Measurements from ENCODE around the gene GPR4. TPM values are rescaled to one million over a fixed set of nuclear protein-coding genes. Genes with fewer than 3 reads are reported as not detected.
"Not testable (repeated sequence)": the region's sequence is repeated elsewhere in the genome, so short reads cannot be mapped to it uniquely, and the experiment has no call there.

GPR4 gene
- total RNA-seq, 1 experiment from 2014 or later, result not detected

DNA sequence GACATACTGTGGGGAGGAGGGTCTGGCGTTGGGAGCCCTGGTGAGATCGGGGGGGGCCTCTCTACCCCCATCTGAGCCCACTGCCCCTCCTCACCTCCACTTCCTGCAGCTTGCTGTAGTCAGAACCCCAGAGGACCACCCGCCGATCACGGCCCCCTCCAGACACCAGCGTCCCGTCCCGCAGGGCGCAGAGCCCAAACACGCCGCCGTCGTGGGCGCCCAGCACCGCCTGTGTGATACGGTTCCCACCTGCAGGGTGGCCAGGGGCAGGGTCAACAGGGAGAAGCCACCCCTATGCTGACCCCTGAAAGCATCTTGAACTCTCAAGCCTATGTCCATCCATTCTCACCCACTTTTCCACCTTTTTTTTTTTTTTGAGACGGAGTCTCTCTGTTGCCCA, 19.4 kb upstream of the GPR4 start:
- intact Hi-C loops (cut with micrococcal nuclease; ENCODE audit: unreplicated experiment), result no loop called here
- CTCF ChIA-PET, result no interaction called here

DNA sequence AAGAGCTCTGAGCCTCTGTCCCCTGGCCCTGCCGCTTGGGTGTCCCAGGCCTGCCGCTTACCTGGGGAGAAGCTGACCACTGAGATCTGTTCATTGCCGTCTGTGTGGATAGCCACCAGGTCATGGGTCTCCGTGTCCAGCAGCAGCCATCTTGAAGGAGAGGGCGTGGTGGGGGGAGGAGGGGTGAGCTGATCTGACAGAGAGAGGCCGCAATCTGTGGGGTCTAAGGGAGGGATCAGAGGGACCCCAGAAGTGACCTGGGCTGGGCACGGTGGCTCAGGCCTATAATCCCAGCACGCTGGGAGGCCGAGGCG, 14.6 kb upstream of the GPR4 start:
- H3K4me1 ChIP-seq (ENCODE audit: insufficient read depth, low read length, poor library complexity, severe bottlenecking), result peaks cover 16% of the 10 kb centered on the region
- H3K4me3 ChIP-seq (ENCODE audit: low read depth, low read length, poor library complexity, severe bottlenecking), result no peak overlapping the region
- H3K27me3 ChIP-seq (replicated peaks; ENCODE audit: insufficient read depth, low read depth, low read length, poor library complexity), result no peaks in the 10 kb centered on the region
- no peak for DNase-seq (ENCODE audit: low spot score)
- intact Hi-C loops (cut with micrococcal nuclease; ENCODE audit: unreplicated experiment), result no loop called here
- H3K27ac ChIP-seq (ENCODE audit: low read depth, low read length, poor library complexity, severe bottlenecking), result peak overlapping the region; percentile 69
- peaks cover 5% of the 10 kb centered on the region for H3K36me3 ChIP-seq (ENCODE audit: insufficient read depth, low read length, poor library complexity, severe bottlenecking)
- ChIA-PET POLR2A (ENCODE audit: low non-redundant PET) (no interaction called here), CTCF (no interaction called here)
- TF ChIP-seq, protein P1, sequence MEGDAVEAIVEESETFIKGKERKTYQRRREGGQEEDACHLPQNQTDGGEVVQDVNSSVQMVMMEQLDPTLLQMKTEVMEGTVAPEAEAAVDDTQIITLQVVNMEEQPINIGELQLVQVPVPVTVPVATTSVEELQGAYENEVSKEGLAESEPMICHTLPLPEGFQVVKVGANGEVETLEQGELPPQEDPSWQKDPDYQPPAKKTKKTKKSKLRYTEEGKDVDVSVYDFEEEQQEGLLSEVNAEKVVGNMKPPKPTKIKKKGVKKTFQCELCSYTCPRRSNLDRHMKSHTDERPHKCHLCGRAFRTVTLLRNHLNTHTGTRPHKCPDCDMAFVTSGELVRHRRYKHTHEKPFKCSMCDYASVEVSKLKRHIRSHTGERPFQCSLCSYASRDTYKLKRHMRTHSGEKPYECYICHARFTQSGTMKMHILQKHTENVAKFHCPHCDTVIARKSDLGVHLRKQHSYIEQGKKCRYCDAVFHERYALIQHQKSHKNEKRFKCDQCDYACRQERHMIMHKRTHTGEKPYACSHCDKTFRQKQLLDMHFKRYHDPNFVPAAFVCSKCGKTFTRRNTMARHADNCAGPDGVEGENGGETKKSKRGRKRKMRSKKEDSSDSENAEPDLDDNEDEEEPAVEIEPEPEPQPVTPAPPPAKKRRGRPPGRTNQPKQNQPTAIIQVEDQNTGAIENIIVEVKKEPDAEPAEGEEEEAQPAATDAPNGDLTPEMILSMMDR (conservative IDR thresholded peaks at IDR 0.05; ENCODE audit: low read depth, low read length), result no peak
- no peak for TF ChIP-seq EZH2 (IDR thresholded peaks at IDR 0.05; ENCODE audit: borderline replicate concordance, low read depth, low read length, poor library complexity, severe bottlenecking)
- BruUV-seq (replicated peaks), result no TSS peak
- no peaks in the 10 kb centered on the region for H3K9me3 ChIP-seq (ENCODE audit: low read depth, low read length, poor library complexity, severe bottlenecking)

More for the DNA sequence above, 19.4 kb upstream of the GPR4 start:
- Histone ChIP-seq H3K4me3 (ENCODE audit: low read depth, low read length, poor library complexity, severe bottlenecking) (no peak overlapping the region), H3K36me3 (ENCODE audit: insufficient read depth, low read length, poor library complexity, severe bottlenecking) (no peaks in the 10 kb centered on the region), H3K9me3 (ENCODE audit: low read depth, low read length, poor library complexity, severe bottlenecking) (no peaks in the 10 kb centered on the region), H3K27ac (ENCODE audit: low read depth, low read length, poor library complexity, severe bottlenecking) (no peak overlapping the region), H3K27me3 (replicated peaks; ENCODE audit: insufficient read depth, low read depth, low read length, poor library complexity) (no peaks in the 10 kb centered on the region), H3K4me1 (ENCODE audit: insufficient read depth, low read length, poor library complexity, severe bottlenecking) (peaks cover 3% of the 10 kb centered on the region)
- POLR2A ChIA-PET (ENCODE audit: low non-redundant PET), result no interaction called here
- BruUV-seq (replicated peaks), result no TSS peak
- no peak for DNase-seq (ENCODE audit: low spot score)
- TF ChIP-seq, protein P1 (conservative IDR thresholded peaks at IDR 0.05; ENCODE audit: low read depth, low read length), result no peak
- TF ChIP-seq EZH2 (IDR thresholded peaks at IDR 0.05; ENCODE audit: borderline replicate concordance, low read depth, low read length, poor library complexity, severe bottlenecking), result no peak

DNA sequence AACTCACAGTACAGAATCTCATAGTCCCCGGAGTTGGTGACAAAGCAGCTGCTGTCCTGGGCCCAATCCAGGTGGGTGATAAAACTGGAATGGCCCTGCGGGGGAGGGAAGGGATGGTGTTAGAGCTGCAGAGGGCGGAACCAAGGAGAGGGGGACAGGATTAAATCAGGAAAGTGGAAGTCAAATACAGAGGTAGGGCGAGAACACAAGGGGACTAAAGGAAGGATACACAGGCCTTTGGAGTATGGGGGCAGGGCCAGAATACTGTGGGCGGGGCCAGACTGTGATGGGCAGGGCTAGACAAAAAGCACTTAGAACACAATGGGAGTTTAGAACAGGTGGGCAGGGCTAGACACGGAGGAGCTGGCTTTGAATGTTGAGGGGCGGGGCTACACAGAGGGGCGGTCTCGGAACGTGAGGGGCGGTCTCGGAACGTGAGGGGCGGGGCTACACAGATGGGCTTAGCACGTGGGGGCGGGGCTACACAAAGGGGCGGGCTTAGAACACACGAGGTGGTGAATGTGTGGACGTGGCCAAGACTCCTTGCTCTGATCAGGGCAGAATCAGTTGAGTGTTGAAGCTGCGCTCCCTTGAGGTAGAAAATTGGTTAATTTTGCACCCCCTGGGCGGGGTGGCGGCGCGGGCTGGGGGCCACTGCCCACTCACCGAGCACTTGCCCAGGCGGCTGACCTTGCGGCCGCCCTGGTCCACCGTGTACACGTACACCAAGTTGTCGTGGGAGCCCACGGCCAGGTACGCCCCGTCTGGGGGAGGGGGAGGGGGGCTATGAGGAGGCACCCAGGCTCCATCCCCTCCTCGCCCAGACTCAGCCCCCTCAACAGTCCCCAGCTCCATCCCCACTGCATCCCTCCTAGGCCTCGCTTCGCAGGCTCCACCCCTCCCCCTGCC, 14.0 kb upstream of the GPR4 start:
- Histone ChIP-seq H3K36me3 (ENCODE audit: insufficient read depth, low read length, poor library complexity, severe bottlenecking) (peaks cover 5% of the 10 kb centered on the region), H3K4me3 (ENCODE audit: low read depth, low read length, poor library complexity, severe bottlenecking) (no peak overlapping the region), H3K4me1 (ENCODE audit: insufficient read depth, low read length, poor library complexity, severe bottlenecking) (peaks cover 16% of the 10 kb centered on the region), H3K9me3 (ENCODE audit: low read depth, low read length, poor library complexity, severe bottlenecking) (no peaks in the 10 kb centered on the region), H3K27ac (ENCODE audit: low read depth, low read length, poor library complexity, severe bottlenecking) (peak overlapping the region; percentile 69), H3K27me3 (replicated peaks; ENCODE audit: insufficient read depth, low read depth, low read length, poor library complexity) (no peaks in the 10 kb centered on the region)
- DNase-seq (ENCODE audit: low spot score), result peak; percentile 94
- ChIA-PET POLR2A (ENCODE audit: low non-redundant PET) (no interaction called here), CTCF (interaction anchor here (0.5 kb wide), 1 partner anchor 184 kb away, joined by 6 read pairs; no protein-coding TSS in a partner anchor)
- intact Hi-C loops (cut with micrococcal nuclease; ENCODE audit: unreplicated experiment), result no loop called here
- no TSS peak for BruUV-seq (replicated peaks)
- TF ChIP-seq, protein P1 (conservative IDR thresholded peaks at IDR 0.05; ENCODE audit: low read depth, low read length), result no peak

DNA sequence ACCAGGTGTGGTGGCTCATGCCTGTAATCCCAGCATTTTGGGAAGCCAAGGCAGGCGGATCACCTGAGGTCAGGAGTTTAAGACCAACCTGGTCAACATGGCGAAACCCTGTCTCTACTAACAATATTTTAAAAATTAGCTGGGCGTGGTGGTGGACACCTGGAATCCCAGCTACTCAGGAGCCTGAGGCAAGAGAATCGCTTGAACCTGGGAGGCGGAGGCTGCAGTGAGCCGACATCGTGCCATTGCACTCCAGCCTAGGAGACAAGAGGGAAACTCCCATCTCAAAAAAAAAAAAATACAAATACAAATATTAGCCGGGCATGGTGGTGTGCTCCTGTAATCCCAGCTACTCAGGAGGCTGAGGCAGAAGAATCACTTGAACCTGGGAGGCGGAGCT, 13.0 kb upstream of the GPR4 start:
- intact Hi-C loops (cut with micrococcal nuclease; ENCODE audit: unreplicated experiment); H3K4me3 ChIP-seq (ENCODE audit: low read depth, low read length, poor library complexity, severe bottlenecking); POLR2A ChIA-PET (ENCODE audit: low non-redundant PET); CTCF ChIA-PET; H3K27ac ChIP-seq (ENCODE audit: low read depth, low read length, poor library complexity, severe bottlenecking); H3K36me3 ChIP-seq (ENCODE audit: insufficient read depth, low read length, poor library complexity, severe bottlenecking); H3K9me3 ChIP-seq (ENCODE audit: low read depth, low read length, poor library complexity, severe bottlenecking); BruUV-seq (replicated peaks); DNase-seq (ENCODE audit: low spot score); H3K27me3 ChIP-seq (replicated peaks; ENCODE audit: insufficient read depth, low read depth, low read length, poor library complexity): not testable (repeated sequence)
- H3K4me1 ChIP-seq (ENCODE audit: insufficient read depth, low read length, poor library complexity, severe bottlenecking), result peaks cover 16% of the 10 kb centered on the region

All from A673 (cell line).